H9 (cell line): ENCODE data around the gene ACSF3. TPM values are rescaled to one million over a fixed set of nuclear protein-coding genes. Genes with fewer than 3 reads are reported as not detected.

Experiments used
- DNase-seq: peaks from one replicate; pipeline ENCODE4 v3.0.0-alpha.2; 2017
- H2AFZ ChIP-seq: one replicate; pipeline ENCODE4 v1.6.1; 2013; ENCODE audit warnings: mild to moderate bottlenecking, low read length, control low read depth, moderate library complexity
- H2AK5ac ChIP-seq: 2 replicates; pipeline ENCODE4 v1.6.1; 2013; ENCODE audit warnings: low read length, control low read depth, mixed read lengths; ENCODE audit not compliant: insufficient read length
- H2BK120ac ChIP-seq: one replicate; pipeline ENCODE4 v1.6.1; 2013; ENCODE audit warnings: low read depth, mild to moderate bottlenecking, low read length, control low read depth, inconsistent platforms; ENCODE audit not compliant: poor library complexity, severe bottlenecking
- H2BK12ac ChIP-seq: 2 replicates; pipeline ENCODE4 v1.6.1; 2013; ENCODE audit warnings: low read length, control low read depth, mixed read lengths, low read depth; ENCODE audit not compliant: insufficient read length
- H2BK15ac ChIP-seq: 2 replicates; pipeline ENCODE4 v1.6.1; 2013; ENCODE audit warnings: low read depth, low read length, control low read depth
- H2BK20ac ChIP-seq: one replicate; pipeline ENCODE4 v1.6.1; 2013; ENCODE audit warnings: low read depth, mild to moderate bottlenecking, low read length, control low read depth, inconsistent platforms; ENCODE audit not compliant: poor library complexity, severe bottlenecking
- H2BK5ac ChIP-seq: 2 replicates; pipeline ENCODE4 v1.6.1; 2013; ENCODE audit warnings: low read length, control low read depth, mixed read lengths; ENCODE audit not compliant: insufficient read length
- H3K14ac ChIP-seq: 2 replicates; pipeline ENCODE4 v1.6.1; 2013; ENCODE audit warnings: low read length, control low read depth; ENCODE audit not compliant: insufficient read depth
- H3K18ac ChIP-seq: 2 replicates; pipeline ENCODE4 v1.6.1; 2013; ENCODE audit warnings: low read depth, mild to moderate bottlenecking, mixed read lengths, low read length, control low read depth; ENCODE audit not compliant: insufficient read length
- H3K23ac ChIP-seq: 2 replicates; pipeline ENCODE4 v1.6.1; 2013; ENCODE audit warnings: low read length, control low read depth, mixed read lengths, low read depth; ENCODE audit not compliant: insufficient read length
- H3K23me2 ChIP-seq: 2 replicates; pipeline ENCODE4 v1.6.1; 2013; ENCODE audit warnings: low read depth, mild to moderate bottlenecking, mixed read lengths, low read length, control low read depth; ENCODE audit not compliant: insufficient read length, poor library complexity, severe bottlenecking
- H3K27ac ChIP-seq: 2 replicates; pipeline ENCODE4 v1.5.1; 2013; ENCODE audit warnings: low read length, control low read depth, mixed read lengths, low read depth; ENCODE audit not compliant: insufficient read length
- H3K27me3 ChIP-seq: 2 replicates; pipeline ENCODE4 v1.6.1; 2013; ENCODE audit warnings: low read length, control low read depth, inconsistent platforms; ENCODE audit not compliant: insufficient read depth
- H3K4ac ChIP-seq: 2 replicates; pipeline ENCODE4 v1.6.1; 2013; ENCODE audit warnings: low read depth, mild to moderate bottlenecking, control low read depth, inconsistent platforms, low read length, moderate library complexity
- H3K4me1 ChIP-seq: 2 replicates; pipeline ENCODE4 v1.6.1; 2013; ENCODE audit warnings: low read length, control low read depth, inconsistent platforms; ENCODE audit not compliant: insufficient read depth
- H3K4me2 ChIP-seq: 2 replicates; pipeline ENCODE4 v1.6.1; 2013; ENCODE audit warnings: low read length, control low read depth, mixed read lengths; ENCODE audit not compliant: insufficient read length, insufficient read depth
- H3K56ac ChIP-seq: 2 replicates; pipeline ENCODE4 v1.6.1; 2013; ENCODE audit warnings: low read depth, mild to moderate bottlenecking, mixed read lengths, low read length, control low read depth; ENCODE audit not compliant: insufficient read length
- H3K79me1 ChIP-seq: 2 replicates; pipeline ENCODE4 v1.6.1; 2013; ENCODE audit warnings: low read depth, mild to moderate bottlenecking, moderate library complexity, low read length, control low read depth, inconsistent platforms; ENCODE audit not compliant: insufficient read depth, poor library complexity, severe bottlenecking
- H3K79me2 ChIP-seq: 2 replicates; pipeline ENCODE4 v1.6.1; 2013; ENCODE audit warnings: low read length, control low read depth, inconsistent platforms; ENCODE audit not compliant: insufficient read depth
- H3K9ac ChIP-seq: 2 replicates; pipeline ENCODE4 v1.6.1; 2013; ENCODE audit warnings: low read length, control low read depth, mixed read lengths; ENCODE audit not compliant: insufficient read length; ENCODE audit errors: extremely low read depth
- H3K9me3 ChIP-seq: one replicate; pipeline ENCODE4 v1.6.1; 2013; ENCODE audit warnings: low read depth, low read length, inconsistent platforms; ENCODE audit not compliant: control insufficient read depth
- H3T11ph ChIP-seq: one replicate; pipeline ENCODE4 v1.6.1; 2013; ENCODE audit warnings: mild to moderate bottlenecking, low read length, control low read depth, inconsistent platforms
- H4K20me1 ChIP-seq: one replicate; pipeline ENCODE4 v1.6.1; 2013; ENCODE audit not compliant: control insufficient read depth, insufficient read length, insufficient read depth
- H4K5ac ChIP-seq: 2 replicates; pipeline ENCODE4 v1.6.1; 2013; ENCODE audit warnings: low read depth, mild to moderate bottlenecking, mixed read lengths, low read length, control low read depth; ENCODE audit not compliant: insufficient read length
- H4K8ac ChIP-seq: replicated peaks from 2 replicates; pipeline ENCODE4 v1.6.1; 2013; ENCODE audit warnings: low read length, control low read depth, mixed read lengths, low read depth; ENCODE audit not compliant: insufficient read length
- H4K91ac ChIP-seq: 2 replicates; pipeline ENCODE4 v1.6.1; 2013; ENCODE audit warnings: low read depth, mild to moderate bottlenecking, moderate library complexity, mixed read lengths, low read length, control low read depth; ENCODE audit not compliant: insufficient read length
- H3K27ac Mint-ChIP-seq, 3 experiments: 2 replicates in 2 of 3; 3 replicates in 1 of 3; pipeline ENCODE4 v1.8.0; 2020 to 2021; ENCODE audit warnings: mixed read lengths in 3 of 3, mild to moderate bottlenecking in 1 of 3, moderate library complexity in 1 of 3
- H3K27me3 Mint-ChIP-seq: 2 replicates; pipeline ENCODE4 v1.8.0; 2021; ENCODE audit warnings: low read depth, mild to moderate bottlenecking, moderate library complexity, mixed read lengths
- H3K36me3 Mint-ChIP-seq, 3 experiments: 2 replicates in 2 of 3; 3 replicates in 1 of 3; pipeline ENCODE4 v1.8.0; 2020 to 2021; ENCODE audit warnings: low read depth in 3 of 3, mixed read lengths in 3 of 3; ENCODE audit not compliant: insufficient read depth in 1 of 3
- H3K4me1 Mint-ChIP-seq, 2 experiments: 2 replicates each; pipeline ENCODE4 v1.8.0; 2020; ENCODE audit warnings: mixed read lengths in 2 of 2
- H3K4me3 Mint-ChIP-seq, 2 experiments: 2 replicates in 1 of 2; 3 replicates in 1 of 2; pipeline ENCODE4 v1.8.0; 2020 to 2021; ENCODE audit warnings: mild to moderate bottlenecking in 2 of 2, mixed read lengths in 2 of 2, moderate library complexity in 1 of 2
- H3K9me3 Mint-ChIP-seq, 2 experiments: 2 replicates in 1 of 2; 3 replicates in 1 of 2; pipeline ENCODE4 v1.8.0; 2020; ENCODE audit warnings: mild to moderate bottlenecking in 2 of 2, mixed read lengths in 2 of 2, moderate library complexity in 1 of 2
- WGBS: extraction: QIAGEN DNeasy Blood & Tissue Kit; methylation state at CpG from one replicate; pipeline ENCODE4 v1.1.7; 2013; ENCODE audit warnings: missing lambda C conversion rate, low lambda C conversion rate, mixed read lengths; ENCODE audit not compliant: insufficient read length; ENCODE audit errors: extremely low coverage; 5-methylcytosine and 5-hydroxymethylcytosine counted together
- total RNA-seq: library from RNA; stranded (reverse); gene quantifications from 2 replicates; pipeline ENCODE4 v1.2.1, GENCODE V29; 2021
- TF ChIP-seq, protein P1 (sequence below): fragments of 200-600 bp; sonication (generic); conservative IDR thresholded peaks from 3 replicates; pipeline ENCODE4 v1.8.0; 2021; ENCODE audit warnings: antibody characterized with exemption, mild to moderate bottlenecking

Gene ACSF3
- total RNA-seq, 1 experiment from 2014 or later, result 31.3 TPM

DNA sequence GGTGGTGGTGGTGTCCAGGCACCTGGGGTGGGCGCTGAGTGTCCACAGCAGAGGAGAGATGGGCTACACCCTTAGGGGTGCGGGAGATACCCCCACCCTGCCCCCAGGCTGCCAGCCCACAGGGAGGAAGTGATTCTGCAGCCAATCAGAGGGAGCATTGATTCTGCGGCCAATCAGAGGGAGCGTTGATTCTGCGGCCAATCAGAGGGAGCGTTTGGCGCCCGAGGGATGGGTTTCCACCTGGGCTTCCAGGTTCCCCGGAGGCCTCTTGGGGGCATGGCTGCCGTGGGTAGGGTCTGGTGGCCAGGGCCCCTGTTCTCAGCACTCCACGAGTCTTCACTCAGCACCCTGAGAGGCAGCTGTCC is 28.2 kb upstream of the ACSF3 start:
- Histone ChIP-seq H3K18ac (no peak overlapping the region), H2BK20ac (no peak overlapping the region), H2AFZ (no peak overlapping the region), H3K23me2 (no peaks in the 10 kb centered on the region), H4K20me1 (no peaks in the 10 kb centered on the region), H3K79me2 (no peaks in the 10 kb centered on the region), H3K14ac (no peak overlapping the region; the same call in 1 of the 2 replicates), H2BK15ac (no peak overlapping the region), H3T11ph (no peak overlapping the region), H4K5ac (no peak overlapping the region), H3K56ac (no peak overlapping the region), H4K8ac (no peak overlapping the region), H3K9ac (no peak overlapping the region), H3K4me1 (no peaks in the 10 kb centered on the region), H3K4me2 (no peak overlapping the region), H2BK5ac (no peak overlapping the region), H2AK5ac (no peak overlapping the region), H3K23ac (no peak overlapping the region), H3K9me3 (no peaks in the 10 kb centered on the region), H3K27ac (no peak overlapping the region), H4K91ac (no peak overlapping the region), H3K79me1 (no peaks in the 10 kb centered on the region), H2BK120ac (no peak overlapping the region), H2BK12ac (no peak overlapping the region), H3K27me3 (no peaks in the 10 kb centered on the region), H3K4ac (no peak overlapping the region)
- TF ChIP-seq, protein P1, sequence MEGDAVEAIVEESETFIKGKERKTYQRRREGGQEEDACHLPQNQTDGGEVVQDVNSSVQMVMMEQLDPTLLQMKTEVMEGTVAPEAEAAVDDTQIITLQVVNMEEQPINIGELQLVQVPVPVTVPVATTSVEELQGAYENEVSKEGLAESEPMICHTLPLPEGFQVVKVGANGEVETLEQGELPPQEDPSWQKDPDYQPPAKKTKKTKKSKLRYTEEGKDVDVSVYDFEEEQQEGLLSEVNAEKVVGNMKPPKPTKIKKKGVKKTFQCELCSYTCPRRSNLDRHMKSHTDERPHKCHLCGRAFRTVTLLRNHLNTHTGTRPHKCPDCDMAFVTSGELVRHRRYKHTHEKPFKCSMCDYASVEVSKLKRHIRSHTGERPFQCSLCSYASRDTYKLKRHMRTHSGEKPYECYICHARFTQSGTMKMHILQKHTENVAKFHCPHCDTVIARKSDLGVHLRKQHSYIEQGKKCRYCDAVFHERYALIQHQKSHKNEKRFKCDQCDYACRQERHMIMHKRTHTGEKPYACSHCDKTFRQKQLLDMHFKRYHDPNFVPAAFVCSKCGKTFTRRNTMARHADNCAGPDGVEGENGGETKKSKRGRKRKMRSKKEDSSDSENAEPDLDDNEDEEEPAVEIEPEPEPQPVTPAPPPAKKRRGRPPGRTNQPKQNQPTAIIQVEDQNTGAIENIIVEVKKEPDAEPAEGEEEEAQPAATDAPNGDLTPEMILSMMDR, result no peak
- H3K27me3 Mint-ChIP-seq, result peaks cover 3% of the 10 kb centered on the region
- H3K36me3 Mint-ChIP-seq, result no peaks in the 10 kb centered on the region
- no CpG with 5 or more reads among the region's 11 CpGs for WGBS
- H3K4me1 Mint-ChIP-seq, result peaks cover 0 to 5% of the 10 kb centered on the region in 2 experiments; a peak in 1 of 4 replicates
- no peak overlapping the region for H3K27ac Mint-ChIP-seq
- DNase-seq, result no peak
- no peak overlapping the region for H3K4me3 Mint-ChIP-seq
- no peaks in the 10 kb centered on the region for H3K9me3 Mint-ChIP-seq
